ENCODE data around the gene ZBTB45.

ZBTB45 gene

GRCh38 chr19:58499021-58499927, 20.3 kb downstream of the ZBTB45 start:
- TF ChIP-seq REST (IDR thresholded peaks at IDR 0.05; ENCODE audit: insufficient read depth in 1 of 2, low read depth in 2 of 2, low read length in 2 of 2) (peak in 1 of 2 experiments; percentile 53; a peak in 1 of 4 replicates), POLR2AphosphoS5 (IDR thresholded peaks at IDR 0.05; ENCODE audit: low read depth, low read length) (peak; percentile 58), SIN3A (IDR thresholded peaks at IDR 0.05; ENCODE audit: borderline replicate concordance, insufficient read depth, low read length) (no peak; the same call in 1 of the 2 replicates), FOXP2 (optimal IDR thresholded peaks at IDR 0.05; ENCODE audit: borderline replicate concordance, extremely low read depth, extremely low read length, insufficient read depth) (peak; percentile 98), TAF1 (IDR thresholded peaks at IDR 0.05; ENCODE audit: borderline replicate concordance, insufficient read depth, low read length) (peak; percentile 60; the same call in 1 of the 2 replicates)

DNA sequence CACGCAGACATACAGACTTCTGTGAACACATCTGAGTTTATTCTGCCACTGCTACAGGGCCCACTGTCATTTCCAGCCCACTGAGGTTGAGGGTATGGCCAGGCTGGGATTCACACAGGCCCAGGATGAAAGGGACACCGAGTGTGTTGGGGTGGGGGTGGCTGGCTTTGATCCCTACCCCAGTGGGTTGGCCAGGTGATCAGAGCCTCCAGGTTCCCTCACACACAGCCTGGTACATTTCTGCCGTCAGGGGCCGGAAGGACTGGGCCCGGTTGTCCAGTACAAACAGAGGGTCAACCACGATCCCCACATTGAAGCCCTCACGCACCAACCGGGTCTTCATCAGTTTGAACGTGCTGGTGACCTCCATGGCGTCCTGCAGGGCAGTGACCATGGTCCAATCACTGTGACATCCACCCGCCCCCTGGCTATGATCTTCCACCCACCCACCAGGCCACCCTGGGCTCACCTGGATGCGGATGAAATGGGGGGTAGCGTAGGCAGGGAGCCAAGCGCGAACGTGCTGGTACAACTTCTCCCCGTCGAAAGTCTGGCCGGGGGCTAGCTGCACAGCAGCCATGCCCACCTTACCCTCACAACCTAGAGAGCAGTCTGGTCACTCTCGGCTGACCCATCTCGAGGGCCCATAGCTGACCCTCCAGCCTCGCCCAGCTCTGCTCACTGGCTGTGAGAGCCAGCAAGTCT, 21.1 kb downstream of the ZBTB45 start:
- no peak for TF ChIP-seq FOXP2 (optimal IDR thresholded peaks at IDR 0.05; ENCODE audit: borderline replicate concordance, extremely low read depth, extremely low read length, insufficient read depth)
- no peak for TF ChIP-seq POLR2AphosphoS5 (IDR thresholded peaks at IDR 0.05; ENCODE audit: low read depth, low read length)
- no peak for TF ChIP-seq REST (IDR thresholded peaks at IDR 0.05; ENCODE audit: insufficient read depth in 1 of 2, low read depth in 2 of 2, low read length in 2 of 2)
- no peak for TF ChIP-seq TAF1 (IDR thresholded peaks at IDR 0.05; ENCODE audit: borderline replicate concordance, insufficient read depth, low read length)
- no peak for TF ChIP-seq SIN3A (IDR thresholded peaks at IDR 0.05; ENCODE audit: borderline replicate concordance, insufficient read depth, low read length)

DNA sequence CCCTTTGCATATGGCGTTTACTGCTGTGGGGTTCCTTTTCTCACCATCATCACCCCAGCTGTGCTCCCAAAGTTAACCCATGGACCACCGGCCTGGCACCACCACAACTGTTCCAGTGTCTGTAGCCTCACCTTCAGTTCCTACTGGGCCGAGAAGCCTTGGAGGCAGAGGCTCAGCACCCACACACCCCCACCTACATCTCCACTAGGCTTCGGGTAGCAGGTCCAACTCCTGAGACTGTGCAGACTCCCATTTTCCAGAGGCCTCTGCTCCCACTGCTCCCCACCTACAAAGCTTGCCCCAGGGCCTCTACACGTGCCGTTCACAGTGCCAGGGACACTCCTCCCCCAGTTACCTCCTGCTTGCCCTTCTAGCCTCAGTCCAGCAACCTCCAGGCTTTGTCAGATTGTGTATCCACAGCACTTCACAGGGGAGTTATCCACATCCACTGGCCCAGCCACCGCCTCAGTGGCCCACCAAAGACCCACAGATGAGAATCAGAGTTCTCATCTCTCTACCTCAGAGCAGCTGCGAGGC, 21.9 kb downstream of the ZBTB45 start:
- TF ChIP-seq POLR2AphosphoS5 (IDR thresholded peaks at IDR 0.05; ENCODE audit: low read depth, low read length) (no peak), TAF1 (IDR thresholded peaks at IDR 0.05; ENCODE audit: borderline replicate concordance, insufficient read depth, low read length) (no peak), FOXP2 (optimal IDR thresholded peaks at IDR 0.05; ENCODE audit: borderline replicate concordance, extremely low read depth, extremely low read length, insufficient read depth) (no peak), SIN3A (IDR thresholded peaks at IDR 0.05; ENCODE audit: borderline replicate concordance, insufficient read depth, low read length) (no peak), REST (IDR thresholded peaks at IDR 0.05; ENCODE audit: insufficient read depth in 1 of 2, low read depth in 2 of 2, low read length in 2 of 2) (no peak)

DNA sequence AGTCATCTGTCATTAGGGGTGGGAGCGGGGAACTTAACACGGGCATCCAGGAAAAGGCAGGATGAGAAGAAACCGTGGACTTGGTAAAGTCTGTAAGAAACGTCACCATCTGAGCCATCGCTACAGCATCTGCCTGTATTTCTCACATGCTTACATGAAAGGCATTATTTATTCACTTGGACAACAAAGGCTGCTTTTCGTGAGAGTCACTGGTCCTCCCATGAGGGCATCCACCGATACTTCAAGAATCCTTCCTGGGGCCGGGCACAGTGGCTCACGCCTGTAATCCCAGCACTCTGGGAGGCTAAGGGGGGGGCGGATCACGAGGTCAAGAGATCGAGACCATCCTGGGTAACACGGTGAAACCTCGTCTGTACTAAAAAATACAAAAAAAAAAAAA, 27.3 kb downstream of the ZBTB45 start:
- TF ChIP-seq TAF1 (IDR thresholded peaks at IDR 0.05; ENCODE audit: borderline replicate concordance, insufficient read depth, low read length) (no peak), SIN3A (IDR thresholded peaks at IDR 0.05; ENCODE audit: borderline replicate concordance, insufficient read depth, low read length) (no peak), POLR2AphosphoS5 (IDR thresholded peaks at IDR 0.05; ENCODE audit: low read depth, low read length) (no peak)

DNA sequence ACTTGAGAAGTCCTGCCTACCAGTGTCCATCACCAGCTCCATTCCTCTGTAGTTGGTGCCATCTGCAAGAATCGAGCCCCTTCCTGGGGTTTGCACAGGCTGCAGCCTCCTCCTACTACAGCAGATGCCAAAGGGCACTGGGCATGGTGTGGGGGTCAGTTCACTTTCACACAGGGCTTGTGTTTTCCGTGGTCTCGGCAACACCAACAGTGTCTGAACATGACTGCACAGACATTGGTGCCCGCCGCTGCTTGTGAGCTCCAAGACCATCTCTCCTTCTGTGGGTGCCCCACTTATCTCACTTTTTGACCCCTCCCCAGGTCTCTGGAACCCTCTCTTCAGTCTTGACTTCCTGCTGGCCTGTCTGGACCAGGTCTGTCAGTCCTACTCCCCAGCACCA, 28.2 kb downstream of the ZBTB45 start:
- TF ChIP-seq POLR2AphosphoS5 (IDR thresholded peaks at IDR 0.05; ENCODE audit: low read depth, low read length) (no peak), REST (IDR thresholded peaks at IDR 0.05; ENCODE audit: insufficient read depth in 1 of 2, low read depth in 2 of 2, low read length in 2 of 2) (no peak), TAF1 (IDR thresholded peaks at IDR 0.05; ENCODE audit: borderline replicate concordance, insufficient read depth, low read length) (no peak), FOXP2 (optimal IDR thresholded peaks at IDR 0.05; ENCODE audit: borderline replicate concordance, extremely low read depth, extremely low read length, insufficient read depth) (no peak), SIN3A (IDR thresholded peaks at IDR 0.05; ENCODE audit: borderline replicate concordance, insufficient read depth, low read length) (no peak)
